PC-3 (cell line): ENCODE data around the gene PPP1R2. TPM values are rescaled to one million over a fixed set of nuclear protein-coding genes. Genes with fewer than 3 reads are reported as not detected.
"Not testable (repeated sequence)": the region's sequence is repeated elsewhere in the genome, so short reads cannot be mapped to it uniquely, and the experiment has no call there.

Experiments
- ATAC-seq: fragments of 200-7000 bp; cut with Tn5 transposase; 2 replicates; pipeline ENCODE4 v1.9.1; 2020; ENCODE audit warnings: mild to moderate bottlenecking, moderate library complexity
- BruUV-seq: library from RNA; stranded (reverse); fragments of 400-500 nt; replicated peaks from 2 replicates; lab custom pipeline; 2021; lab: Mats Ljungman, UMichigan
- CTCF ChIA-PET: fragments of 300-600 bp; sonication (Branson Sonifier 250); formaldehyde crosslinking; loops from one replicate; lab custom pipeline; 2022; ENCODE audit warnings: antibody characterized with exemption; lab: Charles Lee
- POLR2A ChIA-PET: fragments of 300-600 bp; sonication (Branson Sonifier 250); formaldehyde crosslinking; loops from one replicate; lab custom pipeline; 2022; ENCODE audit warnings: antibody characterized with exemption; ENCODE audit not compliant: unreplicated experiment; lab: Charles Lee
- DNase-seq: peaks from one replicate; pipeline ENCODE4 v3.0.0-alpha.2; 2015
- H2AFZ ChIP-seq: fragments of 300-600 bp; sonication (generic); 2 replicates; pipeline ENCODE4 v1.6.0; 2016; ENCODE audit warnings: antibody characterized with exemption, low read length
- H3F3A ChIP-seq: fragments of 300-600 bp; sonication (generic); one replicate; pipeline ENCODE4 v1.6.0; 2017; ENCODE audit warnings: antibody characterized with exemption, low read length, control low read depth, mild to moderate bottlenecking; ENCODE audit not compliant: unreplicated experiment
- H3K27ac ChIP-seq: fragments of 300-600 bp; sonication (generic); 2 replicates; pipeline ENCODE4 v1.5.1; 2016; ENCODE audit warnings: mild to moderate bottlenecking, low read length
- H3K27me3 ChIP-seq: fragments of 300-600 bp; sonication (generic); 2 replicates; pipeline ENCODE4 v1.6.1; 2016; ENCODE audit warnings: low read length, mixed read lengths
- H3K36me3 ChIP-seq: fragments of 300-600 bp; sonication (generic); 2 replicates; pipeline ENCODE4 v1.6.1; 2016; ENCODE audit warnings: low read depth, mixed run types, low read length, mixed read lengths
- H3K4me1 ChIP-seq: fragments of 300-600 bp; sonication (generic); 2 replicates; pipeline ENCODE4 v1.5.1; 2016; ENCODE audit warnings: low read length; ENCODE audit not compliant: insufficient read depth
- H3K4me2 ChIP-seq: fragments of 300-600 bp; sonication (generic); 2 replicates; pipeline ENCODE4 v1.6.0; 2016; ENCODE audit warnings: low read length
- H3K4me3 ChIP-seq: fragments of 300-600 bp; sonication (generic); 2 replicates; pipeline ENCODE4 v1.5.1; 2016; ENCODE audit warnings: mild to moderate bottlenecking, low read length, mixed read lengths
- H3K79me2 ChIP-seq: fragments of 300-600 bp; sonication (generic); 2 replicates; pipeline ENCODE4 v1.6.1; 2017; ENCODE audit warnings: low read length, mixed read lengths
- H3K9ac ChIP-seq: fragments of 300-600 bp; sonication (generic); 2 replicates; pipeline ENCODE4 v1.6.0; 2016; ENCODE audit warnings: mild to moderate bottlenecking, low read length
- H3K9me2 ChIP-seq: fragments of 300-600 bp; sonication (generic); replicated peaks from 2 replicates; pipeline ENCODE4 v1.6.1; 2016; ENCODE audit warnings: mixed run types, low read length, mixed read lengths
- H3K9me3 ChIP-seq: fragments of 300-600 bp; sonication (generic); 2 replicates; pipeline ENCODE4 v1.6.1; 2016; ENCODE audit warnings: low read length, mixed read lengths
- H4K20me1 ChIP-seq: fragments of 300-600 bp; sonication (generic); 2 replicates; pipeline ENCODE4 v1.6.1; 2016; ENCODE audit warnings: low read length, mixed read lengths
- CTCF ChIP-seq: fragments of 300-600 bp; sonication (generic); conservative IDR thresholded peaks from 2 replicates; pipeline ENCODE4 v1.5.1; 2017; ENCODE audit warnings: antibody characterized with exemption, low read depth, mild to moderate bottlenecking, low read length
- EZH2 ChIP-seq: fragments of 300-600 bp; sonication (generic); IDR thresholded peaks from one replicate; pipeline ENCODE4 v1.6.1; 2017; ENCODE audit warnings: antibody characterized with exemption, mild to moderate bottlenecking, low read length; ENCODE audit not compliant: unreplicated experiment
- EZH2phosphoT487 ChIP-seq: fragments of 300-600 bp; sonication (generic); IDR thresholded peaks from 2 replicates; pipeline ENCODE4 v1.6.1; 2018; ENCODE audit warnings: mild to moderate bottlenecking, antibody characterized with exemption, low read length, borderline replicate concordance
- intact Hi-C: fragments of 100-400 bp; cut with micrococcal nuclease; formaldehyde crosslinking; loops from 2 replicates; pipeline ENCODE4 v1.9.0; 2023
- total RNA-seq: library from RNA; depleted of rRNA; stranded (reverse); fragments of >200 nt; gene quantifications from 2 replicates; pipeline ENCODE4 v1.2.3, GENCODE V29; 2014

The PPP1R2 gene
- total RNA-seq, 1 experiment from 2014 or later, result 132 TPM

DNA sequence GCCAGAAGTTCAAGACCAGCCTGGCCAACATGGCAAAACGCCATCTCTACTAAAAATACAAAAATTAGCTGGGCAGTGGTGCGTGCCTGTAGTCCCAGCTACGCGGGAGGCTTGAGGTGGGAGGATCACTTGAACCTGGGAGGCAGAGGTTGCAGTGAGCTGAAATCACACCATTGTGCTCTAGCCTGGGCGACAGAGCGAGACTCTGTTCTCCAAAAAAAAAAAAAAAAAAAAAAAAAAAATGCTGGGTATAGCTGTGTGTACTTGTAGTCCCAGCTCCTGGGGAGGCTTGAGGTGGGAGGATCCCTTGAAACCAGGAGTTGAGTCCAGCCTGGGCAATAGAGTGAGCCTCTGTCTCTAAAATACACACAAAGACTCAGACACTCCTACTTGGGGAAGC is 32.0 kb downstream of the PPP1R2 start:
- no TSS peak for BruUV-seq
- CTCF ChIA-PET, result no interaction called here
- no peak for DNase-seq
- TF ChIP-seq EZH2 (no peak), CTCF (no peak), EZH2phosphoT487 (no peak)
- Histone ChIP-seq H3K27me3 (no peaks in the 10 kb centered on the region), H3K4me2 (no peak overlapping the region), H3K9ac (no peak overlapping the region), H3K9me3 (no peaks in the 10 kb centered on the region), H4K20me1 (no peaks in the 10 kb centered on the region), H3K36me3 (peaks cover 11% of the 10 kb centered on the region; the same call in 1 of the 2 replicates), H3K27ac (no peak overlapping the region), H2AFZ (no peak overlapping the region), H3K9me2 (no peaks in the 10 kb centered on the region), H3K79me2 (no peaks in the 10 kb centered on the region), H3F3A (no peaks in the 10 kb centered on the region), H3K4me1 (no peaks in the 10 kb centered on the region), H3K4me3 (no peak overlapping the region)
- ATAC-seq, result no peak
- POLR2A ChIA-PET, result no interaction called here
- intact Hi-C loops, result no loop called here

DNA sequence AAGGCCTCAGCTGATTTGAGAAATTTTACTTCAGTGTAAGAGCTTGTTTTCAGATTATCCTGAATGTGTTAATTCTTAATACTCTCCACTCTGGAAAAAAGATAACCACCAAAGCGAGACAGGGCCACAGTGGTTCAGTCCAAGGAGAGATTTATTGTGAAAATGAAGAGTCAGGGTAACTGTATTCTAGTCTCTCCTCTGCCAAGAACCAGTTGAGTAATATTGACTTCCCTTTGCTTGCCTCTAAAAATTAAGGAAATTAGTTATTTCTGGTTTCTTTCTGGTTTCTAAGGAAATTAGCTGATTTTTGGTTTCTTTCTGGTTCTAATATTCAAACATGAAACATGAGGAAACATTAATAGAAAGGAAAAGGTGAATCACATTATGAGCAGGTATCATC is 34.9 kb downstream of the PPP1R2 start:
- no peak overlapping the region for H2AFZ ChIP-seq
- H3K36me3 ChIP-seq, result no peaks in the 10 kb centered on the region; the same call in 1 of the 2 replicates
- ChIA-PET CTCF (interaction anchor here (0.8 kb wide), 1 partner anchor 237 kb away, joined by 4 read pairs; the partner anchor contains the start of gene XXYLT1), POLR2A (no interaction called here)
- ATAC-seq, result no peak
- H3K9me3 ChIP-seq, result no peaks in the 10 kb centered on the region
- no peak overlapping the region for H3K4me3 ChIP-seq
- no peaks in the 10 kb centered on the region for H3F3A ChIP-seq
- H3K27me3 ChIP-seq, result no peaks in the 10 kb centered on the region
- H3K4me2 ChIP-seq, result no peak overlapping the region
- BruUV-seq, result no TSS peak
- no peaks in the 10 kb centered on the region for H3K9me2 ChIP-seq
- no peak overlapping the region for H3K9ac ChIP-seq
- H3K79me2 ChIP-seq, result no peaks in the 10 kb centered on the region
- DNase-seq, result no peak
- TF ChIP-seq EZH2phosphoT487 (no peak), CTCF (no peak), EZH2 (no peak)
- no peaks in the 10 kb centered on the region for H4K20me1 ChIP-seq
- no peak overlapping the region for H3K27ac ChIP-seq
- intact Hi-C loops, result no loop called here
- no peaks in the 10 kb centered on the region for H3K4me1 ChIP-seq

- TF ChIP-seq EZH2phosphoT487 (no peak), EZH2 (no peak), CTCF (no peak)
- no peak overlapping the region for H3K27ac ChIP-seq
- ChIA-PET CTCF (no interaction called here), POLR2A (no interaction called here)
- no peak overlapping the region for H3K4me2 ChIP-seq
- H3K9ac ChIP-seq, result no peak overlapping the region
- H3K9me2 ChIP-seq, result no peaks in the 10 kb centered on the region
- H3K79me2 ChIP-seq, result no peaks in the 10 kb centered on the region
- ATAC-seq (no peak), DNase-seq (no peak)
- BruUV-seq, result no TSS peak
- H3K4me1 ChIP-seq, result no peaks in the 10 kb centered on the region
- no peaks in the 10 kb centered on the region for H3F3A ChIP-seq
- intact Hi-C loops, result no loop called here
- H3K4me3 ChIP-seq, result no peak overlapping the region
- no peak overlapping the region for H2AFZ ChIP-seq
- no peaks in the 10 kb centered on the region for H4K20me1 ChIP-seq
- H3K9me3 ChIP-seq, result no peaks in the 10 kb centered on the region
- H3K27me3 ChIP-seq, result peaks cover 17% of the 10 kb centered on the region
- H3K36me3 ChIP-seq, result no peaks in the 10 kb centered on the region
These were observed 67.5 kb downstream of the PPP1R2 start for GRCh38 chr3:195475614-195476013.

GRCh38 chr3:195475116-195475515 is 68.0 kb downstream of the PPP1R2 start:
- H3K27ac ChIP-seq, POLR2A ChIA-PET, H2AFZ ChIP-seq, H3F3A ChIP-seq, intact Hi-C loops, H3K9me2 ChIP-seq, H3K9ac ChIP-seq, H3K4me1 ChIP-seq, H4K20me1 ChIP-seq, CTCF ChIA-PET, H3K36me3 ChIP-seq, ATAC-seq, H3K4me2 ChIP-seq, DNase-seq, H3K4me3 ChIP-seq, H3K9me3 ChIP-seq, H3K79me2 ChIP-seq, BruUV-seq: not testable (repeated sequence)
- peaks cover 17% of the 10 kb centered on the region for H3K27me3 ChIP-seq
